Gastrocnemius medialis (tissue), 4 donors: ENCODE data around the gene N4BP2L2.

Experiments
- POLR2A ChIP-seq, 2 donors: fragments of 450-650 bp; IDR thresholded peaks; one replicate each; pipeline ENCODE4 v1.6.1; 2017; ENCODE audit warnings: antibody characterized with exemption in 2 of 2, mild to moderate bottlenecking in 2 of 2, moderate library complexity in 2 of 2
- TF ChIP-seq, protein P1 (sequence below), 5 experiments: fragments of 450-650 bp in 3 of 5; fragments of 200-600 bp in 2 of 5; sonication (generic) in 2 of 5; IDR thresholded peaks in 4 of 5; conservative IDR thresholded peaks in 1 of 5; 1 replicate in 4 of 5; 2 replicates in 1 of 5; pipeline ENCODE4 v1.5.1; 2016 to 2019; ENCODE audit warnings: antibody characterized with exemption in 5 of 5, mild to moderate bottlenecking in 3 of 5, moderate library complexity in 3 of 5

DNA sequence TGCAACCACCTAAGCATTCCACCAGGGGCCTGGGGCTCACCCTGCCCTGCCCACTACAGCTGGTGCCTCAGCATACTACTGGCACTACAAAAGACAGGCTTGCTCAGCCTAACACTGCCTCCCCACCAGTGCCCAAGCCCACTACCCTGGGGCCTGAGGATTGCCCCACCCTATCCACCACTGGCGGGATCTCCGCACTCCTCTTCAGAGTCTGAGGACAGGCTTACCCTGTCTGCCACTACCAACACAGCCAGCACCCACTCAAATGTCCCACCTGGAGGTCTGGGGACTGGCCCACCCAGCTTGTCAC lies 83.0 kb downstream of the N4BP2L2 start:
- TF ChIP-seq, protein P1, sequence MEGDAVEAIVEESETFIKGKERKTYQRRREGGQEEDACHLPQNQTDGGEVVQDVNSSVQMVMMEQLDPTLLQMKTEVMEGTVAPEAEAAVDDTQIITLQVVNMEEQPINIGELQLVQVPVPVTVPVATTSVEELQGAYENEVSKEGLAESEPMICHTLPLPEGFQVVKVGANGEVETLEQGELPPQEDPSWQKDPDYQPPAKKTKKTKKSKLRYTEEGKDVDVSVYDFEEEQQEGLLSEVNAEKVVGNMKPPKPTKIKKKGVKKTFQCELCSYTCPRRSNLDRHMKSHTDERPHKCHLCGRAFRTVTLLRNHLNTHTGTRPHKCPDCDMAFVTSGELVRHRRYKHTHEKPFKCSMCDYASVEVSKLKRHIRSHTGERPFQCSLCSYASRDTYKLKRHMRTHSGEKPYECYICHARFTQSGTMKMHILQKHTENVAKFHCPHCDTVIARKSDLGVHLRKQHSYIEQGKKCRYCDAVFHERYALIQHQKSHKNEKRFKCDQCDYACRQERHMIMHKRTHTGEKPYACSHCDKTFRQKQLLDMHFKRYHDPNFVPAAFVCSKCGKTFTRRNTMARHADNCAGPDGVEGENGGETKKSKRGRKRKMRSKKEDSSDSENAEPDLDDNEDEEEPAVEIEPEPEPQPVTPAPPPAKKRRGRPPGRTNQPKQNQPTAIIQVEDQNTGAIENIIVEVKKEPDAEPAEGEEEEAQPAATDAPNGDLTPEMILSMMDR (IDR thresholded peaks at IDR 0.05 in 4 of 5, conservative IDR thresholded peaks at IDR 0.05 in 1 of 5) = no peak
- no peak for TF ChIP-seq POLR2A (IDR thresholded peaks at IDR 0.05)
